ENCODE measurements around the gene CAD.

DNA sequence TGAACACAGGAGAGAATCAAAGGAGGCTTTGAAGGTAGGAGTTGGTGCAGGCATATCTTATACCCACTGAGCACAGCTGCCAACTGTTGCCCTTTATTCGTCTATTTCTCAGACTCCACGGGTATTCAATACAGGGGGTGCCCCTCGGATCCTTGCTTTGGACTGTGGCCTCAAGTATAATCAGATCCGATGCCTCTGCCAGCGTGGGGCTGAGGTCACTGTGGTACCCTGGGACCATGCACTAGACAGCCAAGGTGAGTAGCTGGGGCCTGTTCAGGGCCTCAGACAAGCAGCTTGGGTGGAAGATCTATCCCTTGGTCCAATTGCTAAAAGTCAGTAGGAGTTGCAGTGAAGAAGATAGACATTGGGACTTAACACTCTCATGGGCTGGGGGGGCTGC is 5.2 kb downstream of the CAD start:
- TF ChIP-seq, protein P1, sequence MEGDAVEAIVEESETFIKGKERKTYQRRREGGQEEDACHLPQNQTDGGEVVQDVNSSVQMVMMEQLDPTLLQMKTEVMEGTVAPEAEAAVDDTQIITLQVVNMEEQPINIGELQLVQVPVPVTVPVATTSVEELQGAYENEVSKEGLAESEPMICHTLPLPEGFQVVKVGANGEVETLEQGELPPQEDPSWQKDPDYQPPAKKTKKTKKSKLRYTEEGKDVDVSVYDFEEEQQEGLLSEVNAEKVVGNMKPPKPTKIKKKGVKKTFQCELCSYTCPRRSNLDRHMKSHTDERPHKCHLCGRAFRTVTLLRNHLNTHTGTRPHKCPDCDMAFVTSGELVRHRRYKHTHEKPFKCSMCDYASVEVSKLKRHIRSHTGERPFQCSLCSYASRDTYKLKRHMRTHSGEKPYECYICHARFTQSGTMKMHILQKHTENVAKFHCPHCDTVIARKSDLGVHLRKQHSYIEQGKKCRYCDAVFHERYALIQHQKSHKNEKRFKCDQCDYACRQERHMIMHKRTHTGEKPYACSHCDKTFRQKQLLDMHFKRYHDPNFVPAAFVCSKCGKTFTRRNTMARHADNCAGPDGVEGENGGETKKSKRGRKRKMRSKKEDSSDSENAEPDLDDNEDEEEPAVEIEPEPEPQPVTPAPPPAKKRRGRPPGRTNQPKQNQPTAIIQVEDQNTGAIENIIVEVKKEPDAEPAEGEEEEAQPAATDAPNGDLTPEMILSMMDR (conservative IDR thresholded peaks at IDR 0.05 in 1 of 2, IDR thresholded peaks at IDR 0.05 in 1 of 2; ENCODE audit: extremely low read depth in 1 of 2, insufficient read depth in 1 of 2, low read depth in 1 of 2, low read length in 2 of 2): no peak
- TF ChIP-seq EZH2 (IDR thresholded peaks at IDR 0.05; ENCODE audit: borderline replicate concordance, low read length): no peak

Data from mammary epithelial cell (primary cell).